Peyer's patch (tissue), 4 donors: ENCODE measurements around the gene RCHY1. TPM values are rescaled to one million over a fixed set of nuclear protein-coding genes. Genes with fewer than 3 reads are reported as not detected.
"Not testable (repeated sequence)": the region's sequence is repeated elsewhere in the genome, so short reads cannot be mapped to it uniquely, and the experiment has no call there.

ENCODE experiments used
- DNase-seq, 3 donors: peaks; one replicate each; pipeline ENCODE4 v3.0.0-alpha.2; 2017 to 2019
- H3K27ac ChIP-seq, 4 donors: fragments of 200-600 bp; sonication (generic); one replicate each; pipeline ENCODE4 v1.5.1; 2016 to 2019
- H3K27me3 ChIP-seq, 2 donors: fragments of 200-600 bp; sonication (generic); one replicate each; pipeline ENCODE4 v1.5.1; 2019
- H3K36me3 ChIP-seq, 3 donors: fragments of 200-600 bp; sonication (generic); one replicate each; pipeline ENCODE4 v1.5.1; 2016 to 2019
- H3K4me1 ChIP-seq, 4 donors: fragments of 200-600 bp; sonication (generic); one replicate each; pipeline ENCODE4 v1.5.1; 2016 to 2019
- H3K4me3 ChIP-seq, 4 donors: fragments of 200-600 bp; sonication (generic); 1 replicate in 3 of 4; 2 replicates in 1 of 4; pipeline ENCODE4 v1.5.1; 2016 to 2019; ENCODE audit warnings: mild to moderate bottlenecking in 1 of 4
- H3K9me3 ChIP-seq, 4 donors: fragments of 200-600 bp; sonication (generic); one replicate each; pipeline ENCODE4 v1.5.1; 2016 to 2019; ENCODE audit warnings: mild to moderate bottlenecking in 1 of 4
- POLR2A ChIP-seq, 2 donors: fragments of 450-650 bp; IDR thresholded peaks; one replicate each; pipeline ENCODE4 v1.5.1; 2017; ENCODE audit warnings: antibody characterized with exemption in 2 of 2, mild to moderate bottlenecking in 2 of 2, moderate library complexity in 2 of 2
- total RNA-seq, 4 donors: library from RNA; depleted of rRNA; stranded (reverse); fragments of >200 nt; gene quantifications; one replicate each; pipeline ENCODE4 v1.1.0, GENCODE V29; 2016
- TF ChIP-seq, protein P1 (sequence below), 6 experiments: fragments of 450-650 bp in 4 of 6; fragments of 200-600 bp in 2 of 6; sonication (generic) in 1 of 6; IDR thresholded peaks; one replicate each; pipeline ENCODE4 v1.5.1; 2017 to 2019; ENCODE audit warnings: antibody characterized with exemption in 6 of 6, mild to moderate bottlenecking in 3 of 6, moderate library complexity in 1 of 6

Gene RCHY1
- total RNA-seq, 4 donors from 2014 or later: 10.5 to 35.5 (median 20.0) TPM

DNA sequence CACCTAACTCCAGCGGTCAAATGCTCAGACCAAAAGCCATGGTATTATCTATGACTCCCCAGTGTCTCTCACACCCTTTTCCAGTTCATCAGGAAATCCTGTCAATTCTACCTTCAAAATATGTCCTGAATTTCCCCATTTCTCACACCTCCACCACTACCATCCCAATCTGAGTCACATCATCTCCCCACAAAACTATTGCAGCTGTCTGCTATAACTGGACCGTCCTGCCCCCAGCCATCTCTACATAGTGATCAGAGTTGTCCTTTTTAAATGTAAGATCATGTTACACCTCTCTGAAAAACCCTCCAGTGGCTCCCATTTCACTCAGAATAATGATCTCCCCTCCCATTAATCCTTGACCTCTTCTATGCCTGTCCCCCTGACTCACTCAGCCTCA is 34.8 kb upstream of the RCHY1 start:
- no peak overlapping the region for H3K27ac ChIP-seq
- H3K36me3 ChIP-seq: peaks cover 0 to 6% (median 0%) of the 10 kb centered on the region in 3 donors
- no peaks in the 10 kb centered on the region for H3K27me3 ChIP-seq
- TF ChIP-seq, protein P1, sequence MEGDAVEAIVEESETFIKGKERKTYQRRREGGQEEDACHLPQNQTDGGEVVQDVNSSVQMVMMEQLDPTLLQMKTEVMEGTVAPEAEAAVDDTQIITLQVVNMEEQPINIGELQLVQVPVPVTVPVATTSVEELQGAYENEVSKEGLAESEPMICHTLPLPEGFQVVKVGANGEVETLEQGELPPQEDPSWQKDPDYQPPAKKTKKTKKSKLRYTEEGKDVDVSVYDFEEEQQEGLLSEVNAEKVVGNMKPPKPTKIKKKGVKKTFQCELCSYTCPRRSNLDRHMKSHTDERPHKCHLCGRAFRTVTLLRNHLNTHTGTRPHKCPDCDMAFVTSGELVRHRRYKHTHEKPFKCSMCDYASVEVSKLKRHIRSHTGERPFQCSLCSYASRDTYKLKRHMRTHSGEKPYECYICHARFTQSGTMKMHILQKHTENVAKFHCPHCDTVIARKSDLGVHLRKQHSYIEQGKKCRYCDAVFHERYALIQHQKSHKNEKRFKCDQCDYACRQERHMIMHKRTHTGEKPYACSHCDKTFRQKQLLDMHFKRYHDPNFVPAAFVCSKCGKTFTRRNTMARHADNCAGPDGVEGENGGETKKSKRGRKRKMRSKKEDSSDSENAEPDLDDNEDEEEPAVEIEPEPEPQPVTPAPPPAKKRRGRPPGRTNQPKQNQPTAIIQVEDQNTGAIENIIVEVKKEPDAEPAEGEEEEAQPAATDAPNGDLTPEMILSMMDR (IDR thresholded peaks at IDR 0.05): no peak
- no peak overlapping the region for H3K4me3 ChIP-seq
- H3K9me3 ChIP-seq: no peaks in the 10 kb centered on the region
- H3K4me1 ChIP-seq: no peaks in the 10 kb centered on the region
- DNase-seq: no peak

DNA sequence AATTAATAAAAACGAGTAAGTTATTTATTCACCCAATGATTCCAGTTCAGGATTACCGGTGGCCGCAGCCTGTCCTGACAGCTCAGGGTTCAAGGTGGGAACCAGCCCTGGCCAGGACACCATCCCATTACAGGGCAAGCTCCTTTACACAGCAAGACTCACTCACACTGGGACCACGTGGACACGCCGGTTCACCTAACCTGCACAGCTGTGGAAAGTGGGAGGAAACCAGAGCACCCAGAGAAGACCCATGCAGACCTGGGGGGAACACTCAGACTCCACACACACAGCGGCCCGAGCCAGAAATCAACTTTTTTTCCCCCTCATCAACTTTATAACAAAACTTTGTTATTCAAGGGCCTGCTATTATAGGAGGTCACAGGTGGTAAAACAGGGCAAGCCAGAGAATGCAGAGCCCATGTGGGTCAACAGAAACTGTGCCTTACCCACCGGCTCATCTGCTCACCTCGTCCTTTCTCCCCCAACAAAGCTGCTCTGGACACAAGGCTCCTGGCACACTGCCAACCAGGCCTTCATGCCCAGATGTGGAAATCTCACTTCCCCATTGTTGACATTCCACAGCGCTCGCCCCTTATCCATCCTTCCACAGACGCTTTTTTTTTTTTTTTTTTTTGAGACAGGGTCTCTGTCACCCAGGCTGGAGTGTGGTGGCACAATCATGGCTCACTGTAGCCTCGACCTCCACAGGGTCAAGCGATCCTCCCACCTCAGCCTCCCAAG is 33.6 kb upstream of the RCHY1 start:
- Histone ChIP-seq H3K4me3 (no peak overlapping the region), H3K9me3 (no peaks in the 10 kb centered on the region), H3K27ac (no peak overlapping the region), H3K4me1 (no peaks in the 10 kb centered on the region), H3K27me3 (no peaks in the 10 kb centered on the region), H3K36me3 (peaks cover 0 to 6% (median 0%) of the 10 kb centered on the region in 3 donors)
- peak in 2 of 3 donors; percentile 31 to 59 for DNase-seq
- TF ChIP-seq, protein P1 (IDR thresholded peaks at IDR 0.05): no peak
- no peak for TF ChIP-seq POLR2A (IDR thresholded peaks at IDR 0.05)

DNA sequence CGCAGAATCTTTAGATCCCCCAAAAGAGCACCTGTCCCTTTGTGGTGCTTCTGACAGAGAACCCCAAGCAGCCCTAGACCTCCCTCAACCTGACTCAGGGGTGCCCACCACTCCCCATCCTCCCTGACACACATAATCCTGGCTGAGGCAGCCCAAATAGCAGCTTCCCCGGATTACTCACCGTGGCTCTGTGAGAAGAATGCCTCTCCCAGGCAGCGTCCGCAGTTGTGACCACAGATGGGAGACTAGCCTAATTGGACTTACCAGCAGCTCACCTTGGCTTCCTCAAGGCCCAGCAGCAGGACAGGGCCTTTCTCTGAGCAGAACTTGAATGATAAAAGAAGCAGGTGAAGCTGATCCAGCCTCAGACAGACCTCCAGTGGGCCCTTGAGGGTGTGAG is 31.3 kb upstream of the RCHY1 start:
- TF ChIP-seq POLR2A (IDR thresholded peaks at IDR 0.05): no peak
- TF ChIP-seq, protein P1 (IDR thresholded peaks at IDR 0.05): no peak
- DNase-seq: no peak
- Histone ChIP-seq H3K27me3 (no peaks in the 10 kb centered on the region), H3K4me3 (no peak overlapping the region), H3K27ac (no peak overlapping the region), H3K9me3 (no peaks in the 10 kb centered on the region), H3K4me1 (no peaks in the 10 kb centered on the region), H3K36me3 (peaks cover 0 to 6% (median 0%) of the 10 kb centered on the region in 3 donors)

DNA sequence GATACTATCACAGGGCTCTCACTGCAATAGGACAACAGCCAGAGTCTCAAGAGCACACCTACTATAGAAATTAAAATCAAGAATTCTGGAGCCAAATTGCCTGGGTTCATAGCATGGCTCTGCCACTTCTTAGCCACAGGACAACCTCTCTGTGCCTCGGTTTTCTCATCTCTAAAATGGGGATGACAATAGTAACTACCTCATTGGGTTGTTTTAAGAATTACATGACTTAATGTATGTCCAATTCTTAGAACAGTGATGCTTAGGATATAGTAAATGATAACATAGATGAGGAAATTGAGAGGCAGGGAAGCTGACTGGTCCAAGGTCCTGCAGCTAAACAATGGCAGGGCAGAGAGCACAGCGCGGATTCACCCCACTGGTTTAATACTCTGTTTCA is 30.7 kb upstream of the RCHY1 start:
- Histone ChIP-seq H3K36me3 (peaks cover 0 to 6% (median 0%) of the 10 kb centered on the region in 3 donors), H3K4me1 (no peaks in the 10 kb centered on the region), H3K4me3 (no peak overlapping the region), H3K27me3 (no peaks in the 10 kb centered on the region), H3K27ac (no peak overlapping the region), H3K9me3 (no peaks in the 10 kb centered on the region)
- DNase-seq: no peak
- no peak for TF ChIP-seq POLR2A (IDR thresholded peaks at IDR 0.05)

DNA sequence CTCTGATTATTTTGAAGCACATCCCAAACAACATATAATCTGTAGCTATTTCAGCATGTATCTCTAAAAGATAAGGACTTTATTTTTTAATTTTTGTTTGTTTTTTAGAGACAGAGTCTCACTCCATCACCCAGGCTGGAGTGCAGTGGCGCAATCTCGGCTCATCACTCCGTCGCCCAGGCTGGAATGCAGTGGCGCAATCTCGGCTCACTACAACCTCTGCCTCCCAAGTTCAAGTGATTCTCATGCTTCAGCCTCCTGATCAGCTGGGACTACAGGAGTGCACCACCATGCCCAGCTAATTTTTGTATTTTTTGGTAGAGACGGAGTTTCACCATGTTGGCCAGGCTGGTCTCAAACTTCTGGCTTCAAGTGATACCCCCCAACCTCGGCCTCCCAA is 30.0 kb upstream of the RCHY1 start:
- H3K4me1 ChIP-seq: not testable (repeated sequence)

DNA sequence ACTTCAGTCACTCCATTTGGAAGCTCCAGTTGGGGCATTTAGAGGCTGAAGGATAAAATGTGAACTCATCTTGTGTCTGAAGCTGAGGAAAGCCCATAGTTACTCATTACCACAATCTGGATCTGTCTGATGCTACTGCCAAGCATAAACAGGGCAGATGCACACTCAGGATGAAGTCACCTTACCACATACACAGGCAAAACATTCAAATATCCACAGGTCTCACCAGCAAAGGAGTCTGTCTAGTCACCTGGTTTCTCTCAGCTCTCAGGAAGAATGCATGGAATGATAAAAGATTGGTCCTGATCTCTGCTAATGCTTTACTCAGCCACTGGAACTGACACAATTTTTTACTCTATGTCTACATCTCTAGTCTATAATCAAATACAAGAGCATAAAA is 28.6 kb upstream of the RCHY1 start:
- H3K4me3 ChIP-seq: no peak overlapping the region
- no peaks in the 10 kb centered on the region for H3K27me3 ChIP-seq
- H3K36me3 ChIP-seq: peaks cover 0 to 6% (median 0%) of the 10 kb centered on the region in 3 donors
- H3K27ac ChIP-seq: no peak overlapping the region
- H3K9me3 ChIP-seq: no peaks in the 10 kb centered on the region
- H3K4me1 ChIP-seq: no peaks in the 10 kb centered on the region
- no peak for DNase-seq
- TF ChIP-seq, protein P1 (IDR thresholded peaks at IDR 0.05): no peak
- no peak for TF ChIP-seq POLR2A (IDR thresholded peaks at IDR 0.05)

More for the DNA sequence above, 30.0 kb upstream of the RCHY1 start:
- not testable (repeated sequence) for H3K27ac ChIP-seq, DNase-seq, H3K36me3 ChIP-seq, H3K27me3 ChIP-seq, H3K4me3 ChIP-seq, H3K9me3 ChIP-seq

DNA sequence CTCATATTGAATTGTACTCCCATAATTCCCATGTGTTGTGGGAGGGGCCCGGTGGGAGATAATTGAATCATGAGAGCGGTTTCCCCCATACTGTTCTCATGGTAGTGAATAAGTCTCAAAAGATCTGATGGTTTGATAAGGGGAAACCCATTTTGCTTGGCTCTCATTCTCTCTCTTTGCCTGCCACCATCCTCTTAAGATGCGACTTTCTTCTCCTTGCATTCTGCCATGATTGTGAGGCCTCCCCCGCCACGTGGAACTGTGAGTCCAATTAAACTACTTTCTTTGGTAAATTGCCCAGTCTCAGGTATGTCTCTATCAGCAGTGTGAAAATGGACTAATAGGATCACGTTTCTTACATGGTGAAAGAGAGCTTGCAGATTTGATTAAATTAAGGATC is 23.1 kb upstream of the RCHY1 start:
- not testable (repeated sequence) for H3K36me3 ChIP-seq, DNase-seq, H3K27ac ChIP-seq, H3K9me3 ChIP-seq, H3K27me3 ChIP-seq, H3K4me1 ChIP-seq, H3K4me3 ChIP-seq

DNA sequence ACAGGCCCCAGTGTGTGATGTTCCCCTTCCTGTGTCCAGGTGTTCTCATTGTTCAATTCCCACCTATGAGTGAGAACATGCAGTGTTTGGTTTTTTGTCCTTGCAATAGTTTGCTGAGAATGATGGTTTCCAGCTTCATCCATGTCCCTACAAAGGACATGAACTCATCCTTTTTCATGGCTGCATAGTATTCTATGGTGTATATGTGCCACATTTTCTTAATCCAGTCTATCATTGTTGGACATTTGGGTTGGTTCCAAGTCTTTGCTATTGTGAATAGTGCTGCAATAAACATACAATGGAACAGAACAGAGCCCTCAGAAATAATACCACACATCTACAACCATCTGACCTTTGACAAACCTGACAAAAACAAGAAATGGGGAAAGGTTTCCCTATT is 19.7 kb upstream of the RCHY1 start:
- not testable (repeated sequence) for DNase-seq, H3K4me3 ChIP-seq, H3K27ac ChIP-seq, H3K4me1 ChIP-seq, H3K27me3 ChIP-seq, H3K9me3 ChIP-seq
- peaks cover 0 to 27% (median 0%) of the 10 kb centered on the region in 3 donors for H3K36me3 ChIP-seq

DNA sequence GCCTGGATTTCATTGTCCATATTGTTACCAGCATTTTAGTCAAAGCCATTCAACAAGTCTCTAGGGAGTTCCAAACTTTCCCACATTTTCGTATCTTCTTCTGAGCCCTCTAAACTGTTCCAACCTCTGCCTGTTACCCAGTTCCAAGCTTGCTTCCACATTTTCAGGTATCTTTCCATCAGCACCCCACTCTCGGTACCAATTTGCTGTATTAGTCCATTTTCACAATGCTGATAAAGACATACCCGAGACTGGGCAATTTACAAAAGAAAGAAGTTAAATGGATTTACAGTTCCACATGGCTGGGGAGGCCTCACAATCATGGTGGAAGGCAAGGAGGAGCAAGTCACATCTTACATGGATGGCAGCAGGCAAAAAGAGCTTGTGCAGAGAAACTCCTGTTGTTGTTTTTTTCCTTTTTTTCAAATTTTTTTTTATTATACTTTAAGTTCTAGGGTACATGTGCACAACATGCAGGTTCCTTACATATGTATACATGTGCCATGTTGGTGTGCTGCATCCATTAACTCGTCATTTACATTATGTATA is 19.2 kb upstream of the RCHY1 start:
- H3K27ac ChIP-seq, H3K4me1 ChIP-seq, DNase-seq, H3K4me3 ChIP-seq, H3K27me3 ChIP-seq, H3K9me3 ChIP-seq: not testable (repeated sequence)
- H3K36me3 ChIP-seq: peaks cover 0 to 32% (median 0%) of the 10 kb centered on the region in 3 donors

DNA sequence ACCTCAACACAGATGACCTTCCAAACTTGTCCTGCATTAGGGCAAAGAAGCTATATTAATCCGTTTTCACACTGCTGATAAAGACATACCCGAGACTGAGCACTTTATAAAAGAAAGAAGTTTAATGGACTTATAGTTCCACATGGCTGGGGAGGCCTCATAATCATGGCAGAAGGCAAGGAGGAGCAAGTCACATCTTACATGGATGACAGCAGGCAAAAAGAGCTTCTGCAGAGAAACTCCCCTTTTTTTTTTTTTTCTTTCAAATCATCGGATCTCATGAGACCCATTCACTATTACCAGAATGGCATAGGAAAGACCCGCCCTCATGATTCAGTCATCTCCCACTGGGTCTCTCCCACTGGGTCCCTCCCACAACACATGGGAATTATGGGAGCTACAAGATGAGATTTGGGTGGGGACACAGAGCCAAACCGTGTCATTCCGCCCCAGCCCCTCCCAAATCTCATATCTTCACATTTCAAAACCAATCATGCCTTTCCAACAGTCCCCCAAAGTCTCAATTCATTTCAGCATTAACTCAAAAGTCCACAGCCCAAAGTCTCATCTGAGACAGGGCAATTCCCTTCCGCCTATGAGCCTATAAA is 17.4 kb upstream of the RCHY1 start:
- not testable (repeated sequence) for DNase-seq, H3K27me3 ChIP-seq, H3K4me3 ChIP-seq, H3K4me1 ChIP-seq, H3K27ac ChIP-seq, H3K9me3 ChIP-seq
- H3K36me3 ChIP-seq: peaks cover 0 to 50% (median 0%) of the 10 kb centered on the region in 3 donors
